Erythroblast (primary cell): Measurements from ENCODE around the gene BTBD10.

Source experiments
- GATA1 ChIP-seq: IDR thresholded peaks from 2 replicates; pipeline ENCODE4 v1.6.1; 2011; ENCODE audit warnings: low read depth, mild to moderate bottlenecking, control low read depth, low read length, moderate library complexity
- POLR2A ChIP-seq: IDR thresholded peaks from 2 replicates; pipeline ENCODE4 v1.6.1; 2011; ENCODE audit warnings: mild to moderate bottlenecking, low read length

DNA sequence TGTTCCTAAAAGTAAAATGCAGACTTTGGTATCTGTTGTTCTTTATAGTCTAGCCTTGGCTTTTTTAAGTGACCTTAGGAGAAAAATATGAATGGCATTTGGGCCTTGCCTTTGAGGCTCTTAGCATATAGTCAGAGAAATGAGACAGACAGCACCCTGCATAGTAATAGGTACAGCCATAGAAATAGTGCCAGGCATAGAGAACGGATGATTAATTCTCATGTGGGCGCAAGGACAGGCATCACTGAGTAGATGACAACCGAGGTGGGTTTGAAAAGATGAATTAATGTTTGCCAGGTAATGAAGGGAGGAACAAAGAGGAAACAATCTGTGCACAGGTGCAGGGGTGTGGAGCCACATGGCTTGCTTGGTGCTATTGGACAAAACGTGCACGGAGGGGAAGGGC is 95.0 kb downstream of the BTBD10 start:
- TF ChIP-seq POLR2A (no peak), GATA1 (no peak)
